Retinal pigment epithelial cell (primary cell): Measurements from ENCODE around the gene KLHL22.
"Not testable (repeated sequence)": the region's sequence is repeated elsewhere in the genome, so short reads cannot be mapped to it uniquely, and the experiment has no call there.

Experiments used
- DNase-seq: peaks from one replicate; pipeline ENCODE4 v3.0.0-alpha.2; 2010; ENCODE audit warnings: low read depth
- H3K4me3 ChIP-seq: 2 replicates; pipeline ENCODE4 v1.5.1; 2011; ENCODE audit warnings: mild to moderate bottlenecking, low read length, control low read depth, moderate library complexity
- CTCF ChIP-seq: conservative IDR thresholded peaks from 2 replicates; pipeline ENCODE4 v1.5.1; 2011; ENCODE audit warnings: low read depth, low read length, control low read depth, inconsistent platforms

Gene KLHL22

GRCh38 chr22:20392983-20393704, 102.5 kb downstream of the KLHL22 start:
- TF ChIP-seq CTCF, result no peak
- DNase-seq, result no peak
- H3K4me3 ChIP-seq, result peak overlapping the region; percentile 76

- not testable (repeated sequence) for H3K4me3 ChIP-seq, DNase-seq
Measured at GRCh38 chr22:20392365-20392881, 103.2 kb downstream of the KLHL22 start.
